ENCODE measurements around the gene COA7. TPM values are rescaled to one million over a fixed set of nuclear protein-coding genes. Genes with fewer than 3 reads are reported as not detected.

The COA7 gene
- total RNA-seq, 1 donor from 2014 or later: 23.8 TPM

DNA sequence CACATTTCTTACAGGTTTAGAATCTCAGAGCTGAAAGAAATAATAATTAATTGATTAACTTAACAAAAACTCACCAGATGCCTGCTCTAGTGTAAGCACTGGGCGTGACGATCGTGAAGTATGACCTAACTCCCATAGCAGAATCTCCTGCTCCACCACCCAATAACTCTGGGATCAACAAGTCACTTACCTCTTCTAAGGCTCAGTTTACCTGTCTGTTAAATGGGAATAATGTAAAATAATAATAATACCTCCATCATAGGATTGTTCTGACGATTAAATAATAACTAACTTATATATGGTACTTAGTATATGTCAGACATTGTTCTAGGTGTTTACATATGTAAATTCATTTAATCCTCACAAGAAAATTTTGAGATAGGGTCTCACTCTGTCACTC, 24.6 kb downstream of the COA7 start:
- Mint-ChIP-seq H3K27ac (ENCODE audit: unreplicated experiment) (no peak overlapping the region), H3K27me3 (ENCODE audit: low read depth) (no peaks in the 10 kb centered on the region), H3K36me3 (ENCODE audit: low read depth) (no peaks in the 10 kb centered on the region), H3K9me3 (ENCODE audit: low read depth) (no peaks in the 10 kb centered on the region), H3K4me3 (ENCODE audit: unreplicated experiment) (no peak overlapping the region), H3K4me1 (ENCODE audit: low read depth) (peaks cover 58% of the 10 kb centered on the region)
- no peak for DNase-seq (ENCODE audit: low spot score)
- TF ChIP-seq, protein P1, sequence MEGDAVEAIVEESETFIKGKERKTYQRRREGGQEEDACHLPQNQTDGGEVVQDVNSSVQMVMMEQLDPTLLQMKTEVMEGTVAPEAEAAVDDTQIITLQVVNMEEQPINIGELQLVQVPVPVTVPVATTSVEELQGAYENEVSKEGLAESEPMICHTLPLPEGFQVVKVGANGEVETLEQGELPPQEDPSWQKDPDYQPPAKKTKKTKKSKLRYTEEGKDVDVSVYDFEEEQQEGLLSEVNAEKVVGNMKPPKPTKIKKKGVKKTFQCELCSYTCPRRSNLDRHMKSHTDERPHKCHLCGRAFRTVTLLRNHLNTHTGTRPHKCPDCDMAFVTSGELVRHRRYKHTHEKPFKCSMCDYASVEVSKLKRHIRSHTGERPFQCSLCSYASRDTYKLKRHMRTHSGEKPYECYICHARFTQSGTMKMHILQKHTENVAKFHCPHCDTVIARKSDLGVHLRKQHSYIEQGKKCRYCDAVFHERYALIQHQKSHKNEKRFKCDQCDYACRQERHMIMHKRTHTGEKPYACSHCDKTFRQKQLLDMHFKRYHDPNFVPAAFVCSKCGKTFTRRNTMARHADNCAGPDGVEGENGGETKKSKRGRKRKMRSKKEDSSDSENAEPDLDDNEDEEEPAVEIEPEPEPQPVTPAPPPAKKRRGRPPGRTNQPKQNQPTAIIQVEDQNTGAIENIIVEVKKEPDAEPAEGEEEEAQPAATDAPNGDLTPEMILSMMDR (IDR thresholded peaks at IDR 0.05): no peak

DNA sequence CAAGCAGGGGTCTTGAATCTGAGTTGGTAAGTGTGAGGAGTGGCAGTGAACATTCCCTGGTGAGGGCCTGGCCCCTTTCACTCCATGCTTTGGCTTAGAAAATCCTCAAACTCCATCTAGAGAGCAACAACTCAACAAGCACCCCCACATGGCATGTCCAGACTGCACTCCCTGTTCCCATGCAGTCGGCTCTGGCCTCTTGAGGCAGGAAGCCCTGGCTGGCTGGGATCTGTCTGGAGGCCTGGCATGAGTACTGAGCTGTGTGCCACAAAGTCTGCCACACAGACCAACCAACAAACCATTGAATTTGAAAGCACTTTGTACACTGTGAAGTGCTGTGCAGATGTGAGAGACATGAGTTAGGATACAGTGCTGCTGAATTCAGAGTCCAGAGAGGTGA, 25.2 kb downstream of the COA7 start:
- no peak for DNase-seq (ENCODE audit: low spot score)
- H3K27ac Mint-ChIP-seq (ENCODE audit: unreplicated experiment): peak overlapping the region; percentile 78
- no peak overlapping the region for H3K4me3 Mint-ChIP-seq (ENCODE audit: unreplicated experiment)
- no peaks in the 10 kb centered on the region for H3K9me3 Mint-ChIP-seq (ENCODE audit: low read depth)
- H3K4me1 Mint-ChIP-seq (ENCODE audit: low read depth): peaks cover 61% of the 10 kb centered on the region
- H3K27me3 Mint-ChIP-seq (ENCODE audit: low read depth): no peaks in the 10 kb centered on the region
- H3K36me3 Mint-ChIP-seq (ENCODE audit: low read depth): no peaks in the 10 kb centered on the region
- TF ChIP-seq, protein P1 (IDR thresholded peaks at IDR 0.05): no peak

DNA sequence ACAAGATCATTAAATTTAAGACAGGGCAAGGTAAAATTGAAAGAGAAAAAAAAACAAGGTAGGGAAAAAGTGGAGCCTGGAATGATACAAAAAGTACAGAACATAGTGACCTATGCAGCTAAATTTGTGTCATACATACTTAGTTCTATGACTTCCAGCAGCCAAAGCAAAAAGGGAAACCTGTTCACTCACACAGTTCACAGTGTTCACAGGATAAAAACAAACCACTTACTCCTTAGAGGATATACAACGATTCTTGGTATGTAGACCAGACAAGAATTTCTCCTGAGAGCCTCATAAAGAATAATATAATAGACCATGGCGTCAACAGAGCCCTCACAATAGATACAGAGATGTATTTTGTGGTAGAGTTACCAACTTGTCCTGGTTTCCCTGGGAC, 27.5 kb downstream of the COA7 start:
- Mint-ChIP-seq H3K4me3 (ENCODE audit: unreplicated experiment) (no peak overlapping the region), H3K36me3 (ENCODE audit: low read depth) (no peaks in the 10 kb centered on the region), H3K27me3 (ENCODE audit: low read depth) (no peaks in the 10 kb centered on the region), H3K27ac (ENCODE audit: unreplicated experiment) (peak overlapping the region; percentile 97), H3K4me1 (ENCODE audit: low read depth) (peaks cover 66% of the 10 kb centered on the region), H3K9me3 (ENCODE audit: low read depth) (no peaks in the 10 kb centered on the region)
- TF ChIP-seq, protein P1 (IDR thresholded peaks at IDR 0.05): no peak
- DNase-seq (ENCODE audit: low spot score): no peak

DNA sequence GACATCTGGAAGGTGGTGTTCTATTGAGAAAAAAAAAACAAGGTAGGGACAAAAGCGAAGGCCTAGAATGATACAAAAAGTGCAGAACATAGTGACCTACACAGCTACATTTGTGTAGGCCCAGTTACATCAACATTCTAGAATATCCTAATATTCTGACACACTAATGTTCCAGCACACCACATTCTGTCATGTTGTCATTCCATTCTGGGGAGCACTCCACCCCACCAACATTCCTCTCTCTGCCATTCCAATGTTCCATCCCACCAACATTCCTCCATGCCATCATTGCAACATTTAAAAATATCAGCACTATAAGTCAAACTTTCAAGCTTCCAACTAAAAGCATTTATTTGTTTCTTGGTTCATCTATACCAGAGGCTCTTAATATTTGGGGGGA, 28.5 kb downstream of the COA7 start:
- Mint-ChIP-seq H3K36me3 (ENCODE audit: low read depth) (no peaks in the 10 kb centered on the region), H3K9me3 (ENCODE audit: low read depth) (no peaks in the 10 kb centered on the region), H3K27me3 (ENCODE audit: low read depth) (no peaks in the 10 kb centered on the region), H3K4me3 (ENCODE audit: unreplicated experiment) (no peak overlapping the region), H3K27ac (ENCODE audit: unreplicated experiment) (peak overlapping the region; percentile 97), H3K4me1 (ENCODE audit: low read depth) (peaks cover 69% of the 10 kb centered on the region)
- TF ChIP-seq, protein P1 (IDR thresholded peaks at IDR 0.05): no peak
- DNase-seq (ENCODE audit: low spot score): no peak

DNA sequence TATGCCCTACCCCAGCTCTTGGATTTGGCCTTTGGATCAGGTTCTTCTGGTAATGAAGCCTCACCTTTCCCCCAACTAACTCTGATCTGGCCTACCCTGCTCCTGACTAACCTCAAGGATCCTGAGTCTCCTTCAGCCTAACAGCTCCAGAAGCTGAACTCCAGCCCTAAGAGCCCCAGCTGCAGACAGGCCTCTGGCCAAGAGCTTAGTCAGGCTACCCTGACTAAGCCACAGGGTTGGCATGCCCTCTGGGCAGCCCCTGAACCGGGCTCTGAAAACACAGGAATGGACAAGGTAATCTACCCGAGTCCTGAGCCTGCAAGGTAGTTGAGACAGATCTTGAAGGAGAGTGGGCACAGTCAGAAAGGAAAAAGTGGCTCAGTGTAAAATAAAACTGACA, 29.4 kb downstream of the COA7 start:
- no peak for DNase-seq (ENCODE audit: low spot score)
- Mint-ChIP-seq H3K27ac (ENCODE audit: unreplicated experiment) (peak overlapping the region; percentile 97), H3K9me3 (ENCODE audit: low read depth) (no peaks in the 10 kb centered on the region), H3K4me3 (ENCODE audit: unreplicated experiment) (no peak overlapping the region), H3K4me1 (ENCODE audit: low read depth) (peaks cover 63% of the 10 kb centered on the region), H3K36me3 (ENCODE audit: low read depth) (no peaks in the 10 kb centered on the region), H3K27me3 (ENCODE audit: low read depth) (no peaks in the 10 kb centered on the region)
- TF ChIP-seq, protein P1 (IDR thresholded peaks at IDR 0.05): no peak

Data from chondrocyte (in vitro differentiated cells).